GM08714 (cell line): ENCODE measurements around the gene RUNX3.

Experiments used
- H3K4me3 ChIP-seq: fragments of 200-500 bp; sonication (Bioruptor generic); 2 replicates; pipeline ENCODE4 v1.5.1; 2014; ENCODE audit warnings: mild to moderate bottlenecking, low read length, inconsistent platforms
- ZNF274 ChIP-seq: IDR thresholded peaks from 2 replicates; pipeline ENCODE4 v1.6.1; 2012; ENCODE audit warnings: mild to moderate bottlenecking, low read depth, low read length

RUNX3 gene

DNA sequence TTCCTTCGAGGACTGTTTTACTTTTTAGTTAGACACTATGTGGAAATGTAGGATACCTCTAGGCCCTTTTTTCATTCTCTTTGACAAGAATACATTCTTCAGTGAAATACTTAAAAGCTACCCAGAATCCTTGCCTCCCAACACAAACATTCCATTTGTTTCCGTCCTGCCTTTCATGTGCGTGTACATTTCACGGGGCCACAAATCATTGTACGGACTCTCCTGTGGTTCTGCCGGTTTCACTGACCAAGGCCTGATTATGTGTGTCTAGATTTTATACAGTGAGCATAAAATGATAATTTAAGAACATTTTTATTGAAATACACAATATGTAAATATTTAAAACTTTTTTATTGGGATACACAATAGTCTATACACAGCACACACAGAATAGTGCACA is 76.4 kb downstream of the RUNX3 start:
- TF ChIP-seq ZNF274, result no peak
- no peak overlapping the region for H3K4me3 ChIP-seq

DNA sequence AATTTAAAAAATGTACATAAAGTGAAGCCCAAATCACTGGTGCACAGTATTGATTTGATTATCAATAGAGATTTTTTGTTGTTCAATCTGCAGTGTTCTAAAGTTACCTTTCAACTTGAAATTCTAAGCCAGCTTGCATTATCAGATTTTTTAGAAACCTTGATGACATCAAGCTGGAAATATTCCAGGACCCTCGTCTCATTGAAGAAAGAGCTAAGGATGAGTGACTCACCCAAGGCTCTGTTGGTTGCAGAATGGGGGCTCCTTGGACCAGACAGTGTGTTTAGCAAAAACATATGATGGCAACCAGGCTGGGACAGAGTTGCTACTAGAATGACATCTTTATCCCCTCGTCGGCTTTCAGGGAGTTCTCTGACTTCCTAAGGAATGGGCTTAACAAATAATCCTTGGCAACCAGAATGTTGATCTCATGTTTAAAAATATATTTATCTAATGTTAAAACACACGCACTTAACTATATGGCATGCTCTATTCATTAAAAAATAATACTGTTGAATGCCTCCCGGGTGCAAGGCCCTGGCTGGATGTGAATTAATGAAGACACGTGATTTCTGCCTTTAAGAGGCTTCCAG is 79.7 kb downstream of the RUNX3 start:
- no peak for TF ChIP-seq ZNF274
- H3K4me3 ChIP-seq, result no peak overlapping the region

DNA sequence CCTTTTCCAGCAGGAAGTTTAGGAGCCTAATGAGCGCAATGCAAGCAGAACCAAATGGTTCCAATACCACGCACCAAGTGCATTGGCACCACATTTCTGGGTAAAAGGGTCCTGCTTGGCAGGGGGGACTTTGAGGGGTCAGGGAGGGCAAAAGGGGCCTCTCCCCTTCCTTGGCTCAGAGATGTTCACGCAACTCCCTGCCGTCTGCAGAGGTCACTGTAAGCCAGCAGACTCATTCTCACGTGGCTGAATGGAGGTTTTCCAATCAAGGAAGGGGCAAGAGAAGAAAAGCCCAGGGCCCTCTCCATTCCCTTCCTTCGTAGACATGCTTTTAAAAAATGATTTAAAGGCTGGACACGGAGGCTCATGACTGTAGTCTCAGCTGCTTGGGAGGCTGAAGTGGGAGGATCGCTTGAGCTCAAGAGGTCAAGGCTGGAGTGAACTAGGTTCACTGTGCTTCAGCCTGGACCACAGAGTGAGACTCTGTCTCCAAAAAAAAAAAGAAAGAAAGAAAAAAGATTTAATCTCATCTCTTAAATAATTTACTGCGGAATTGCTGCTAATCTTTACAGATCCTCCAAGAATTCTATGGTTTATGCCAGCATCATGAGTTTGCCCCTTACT is 80.3 kb downstream of the RUNX3 start:
- TF ChIP-seq ZNF274, result no peak
- H3K4me3 ChIP-seq, result no peak overlapping the region
